Mucosa of gallbladder (tissue), 1 donor: ENCODE data around the gene PLA2G4E. TPM values are rescaled to one million over a fixed set of nuclear protein-coding genes. Genes with fewer than 3 reads are reported as not detected.

Source experiments
- DNase-seq: peaks from one replicate; pipeline ENCODE4 v3.0.0-alpha.2; 2020; ENCODE audit warnings: low spot score
- total RNA-seq: library from RNA; stranded (reverse); gene quantifications from one replicate; pipeline ENCODE4 v1.2.1, GENCODE V29; 2021
- donor health status: DM: no; HTN: no; CAD: no.

PLA2G4E gene
- total RNA-seq, 1 donor from 2014 or later, result 0.09 TPM

- DNase-seq, result no peak
Observed at GRCh38 chr15:41992803-41993190, 28.0 kb downstream of the PLA2G4E start.

DNA sequence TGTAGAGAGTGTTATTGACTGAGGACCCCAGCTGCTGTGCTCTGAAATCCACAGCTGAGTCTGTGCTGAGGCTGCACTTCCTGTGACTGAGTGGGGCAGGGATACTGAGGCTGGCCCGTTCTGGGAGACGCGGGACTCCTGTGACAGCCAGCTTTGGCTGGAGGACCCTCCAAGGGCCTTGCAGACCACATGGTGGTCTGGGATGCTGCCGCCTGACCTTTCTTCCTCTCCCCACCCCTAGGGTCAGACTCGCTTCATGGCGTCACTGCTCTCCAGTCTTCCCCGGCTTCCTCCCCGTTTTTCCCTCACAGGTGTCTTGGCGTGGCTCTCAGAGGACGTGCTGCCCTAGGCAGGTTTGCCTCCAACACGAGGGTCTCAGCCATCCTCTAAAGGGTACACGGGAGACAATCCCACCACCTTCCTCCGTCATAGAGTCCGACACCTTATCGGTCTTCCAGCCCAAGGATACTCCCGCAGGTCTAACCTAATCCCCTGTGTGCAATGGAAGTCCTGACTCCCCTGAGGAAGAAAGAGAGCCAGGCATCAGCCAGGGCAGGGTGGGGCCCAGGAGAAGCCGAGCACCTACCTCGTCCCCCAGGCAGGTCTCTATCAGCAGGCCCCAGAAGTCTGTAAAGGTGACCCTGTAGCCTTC lies 28.6 kb downstream of the PLA2G4E start:
- DNase-seq, result no peak

DNA sequence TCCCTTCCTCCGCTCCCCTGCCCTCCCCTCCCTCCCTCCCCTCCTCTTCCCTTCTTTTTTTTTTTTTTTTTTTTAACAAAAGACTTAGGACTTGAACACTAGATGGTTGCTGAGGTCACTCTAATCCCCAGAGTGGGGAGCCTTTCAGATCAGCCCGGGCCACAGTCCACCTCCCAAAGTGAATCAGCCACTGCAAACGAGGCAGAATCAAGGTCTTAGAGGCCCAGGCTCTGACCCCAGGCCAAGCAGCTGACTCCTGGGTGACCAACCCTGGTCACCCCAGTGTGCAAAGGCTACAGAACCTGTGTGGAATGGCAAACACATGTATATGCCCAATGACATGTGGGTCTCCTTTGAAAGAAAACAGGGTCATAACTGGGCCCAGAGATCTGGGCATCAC lies 30.2 kb downstream of the PLA2G4E start:
- no peak for DNase-seq

DNA sequence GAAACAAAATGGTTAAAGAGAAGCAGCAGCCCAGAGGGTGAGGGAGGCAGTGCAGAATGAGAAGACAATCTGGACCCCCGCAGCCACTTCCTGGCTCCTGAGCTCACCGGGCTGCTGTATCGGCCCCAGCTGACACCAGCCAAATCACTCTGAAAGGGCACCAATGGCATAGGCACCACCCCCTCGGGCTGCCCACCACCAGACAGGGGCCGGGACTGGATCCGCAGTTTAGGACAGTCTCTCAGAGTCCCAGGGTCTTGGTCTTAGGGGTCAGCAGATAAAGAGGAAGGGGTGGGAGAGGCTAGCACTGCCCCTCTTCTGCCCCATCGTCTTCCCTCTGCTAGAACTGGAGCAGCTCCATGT lies 30.6 kb downstream of the PLA2G4E start:
- no peak for DNase-seq

GRCh38 chr15:41989573-41990242 lies 31.1 kb downstream of the PLA2G4E start:
- peak; percentile 89 for DNase-seq

DNA sequence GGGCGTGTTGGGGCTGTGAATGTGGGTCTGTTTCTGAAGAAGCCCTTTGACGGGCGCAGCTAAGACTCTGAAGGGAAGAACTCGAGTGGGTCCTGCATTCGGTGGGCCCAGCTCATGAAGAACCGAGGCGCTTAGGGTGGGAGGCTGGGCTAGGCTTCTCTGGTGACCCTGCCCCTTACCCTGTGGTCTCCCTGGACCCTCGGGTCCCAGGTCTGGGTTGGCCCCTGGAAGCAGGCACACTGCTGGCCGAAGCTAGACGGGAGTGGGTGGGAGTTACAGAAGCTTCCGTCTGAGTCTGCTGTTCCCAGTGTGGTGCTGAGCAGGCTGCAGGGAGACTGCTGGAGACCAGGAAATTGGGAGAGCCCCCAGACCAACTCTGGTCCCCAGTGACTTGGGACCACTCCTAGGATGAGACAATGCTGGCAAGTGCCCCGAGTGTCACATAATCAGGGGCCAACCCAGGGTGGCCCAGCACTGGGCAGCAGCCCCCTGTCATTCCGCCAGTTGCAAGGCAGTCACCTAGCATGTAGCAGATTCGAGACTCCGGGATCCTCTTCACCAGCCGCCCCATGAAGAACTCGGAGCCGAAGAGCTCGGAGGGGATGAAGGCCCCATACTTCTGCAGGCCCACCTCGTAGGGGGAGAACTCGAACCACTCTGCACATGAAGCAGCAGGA lies 31.8 kb downstream of the PLA2G4E start:
- no peak for DNase-seq

DNA sequence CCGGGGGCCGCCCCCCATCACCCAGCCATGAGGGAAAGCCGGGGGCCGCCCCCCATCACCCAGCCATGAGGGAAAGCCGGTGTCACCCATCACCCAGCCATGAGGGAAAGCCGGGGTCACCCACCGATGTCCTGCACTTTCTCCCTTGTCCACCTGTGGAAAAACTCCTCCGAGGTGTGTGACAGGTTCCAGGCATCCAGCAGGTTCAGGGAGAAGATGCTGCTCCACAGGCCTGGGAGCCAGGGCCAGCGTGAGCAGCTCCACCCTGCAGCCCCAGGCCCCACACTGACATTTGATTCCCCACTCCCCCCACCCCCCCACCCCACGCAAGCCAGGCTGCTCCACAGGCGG lies 32.9 kb downstream of the PLA2G4E start:
- no peak for DNase-seq

DNA sequence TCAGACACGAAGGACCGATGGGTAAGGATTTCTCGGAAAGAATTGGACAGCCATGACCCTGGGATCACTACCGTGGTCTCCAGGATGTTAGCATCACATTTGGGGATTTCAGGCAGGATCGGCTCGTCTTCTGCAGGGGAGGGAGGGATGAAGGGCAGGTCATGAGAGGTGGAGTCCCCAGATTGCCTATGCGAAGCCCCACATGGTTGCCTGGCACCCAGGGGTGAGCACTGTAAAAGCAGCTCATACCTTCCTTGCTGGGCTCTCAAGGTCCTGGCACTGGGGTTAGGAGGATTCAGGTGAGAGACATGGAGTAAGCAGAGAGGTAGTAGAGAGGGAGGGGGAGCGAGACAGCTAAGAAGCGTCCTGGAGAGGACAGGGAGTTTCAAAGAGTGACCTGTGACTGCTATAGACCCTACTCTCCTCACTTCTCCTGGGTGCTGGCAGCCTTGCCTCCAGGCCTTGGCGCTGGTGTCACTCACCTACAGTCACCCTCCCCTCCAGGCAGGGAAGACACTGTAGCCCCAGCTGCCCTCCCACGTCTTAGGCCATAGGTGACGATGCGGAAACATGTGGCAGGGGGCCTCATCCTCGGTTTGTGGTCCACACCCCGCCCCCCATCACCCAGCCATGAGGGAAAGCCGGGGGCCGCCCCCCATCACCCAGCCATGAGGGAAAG lies 33.5 kb downstream of the PLA2G4E start:
- DNase-seq, result no peak

- no peak for DNase-seq
Observed at GRCh38 chr15:41985236-41986160, 35.3 kb downstream of the PLA2G4E start.

DNA sequence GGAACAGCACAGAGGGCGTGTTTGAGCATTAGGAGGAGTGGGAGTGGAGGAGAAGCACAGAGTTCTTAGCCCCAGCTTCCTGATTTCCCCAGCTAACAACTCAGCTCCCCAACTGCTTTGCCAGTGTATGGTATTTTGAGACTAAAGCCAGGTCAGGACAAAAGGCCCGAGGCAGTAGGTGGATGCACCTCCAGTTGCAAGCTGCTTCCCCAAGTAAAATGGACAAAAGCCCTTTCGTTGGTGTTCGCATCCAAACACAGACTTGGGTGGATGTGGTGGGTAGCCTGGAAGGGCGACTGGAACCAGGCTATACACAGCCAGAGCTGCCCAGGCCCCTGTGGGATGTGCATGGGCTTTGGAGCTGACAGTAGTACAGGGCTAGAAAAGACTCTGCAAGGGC lies 36.2 kb downstream of the PLA2G4E start:
- no peak for DNase-seq

DNA sequence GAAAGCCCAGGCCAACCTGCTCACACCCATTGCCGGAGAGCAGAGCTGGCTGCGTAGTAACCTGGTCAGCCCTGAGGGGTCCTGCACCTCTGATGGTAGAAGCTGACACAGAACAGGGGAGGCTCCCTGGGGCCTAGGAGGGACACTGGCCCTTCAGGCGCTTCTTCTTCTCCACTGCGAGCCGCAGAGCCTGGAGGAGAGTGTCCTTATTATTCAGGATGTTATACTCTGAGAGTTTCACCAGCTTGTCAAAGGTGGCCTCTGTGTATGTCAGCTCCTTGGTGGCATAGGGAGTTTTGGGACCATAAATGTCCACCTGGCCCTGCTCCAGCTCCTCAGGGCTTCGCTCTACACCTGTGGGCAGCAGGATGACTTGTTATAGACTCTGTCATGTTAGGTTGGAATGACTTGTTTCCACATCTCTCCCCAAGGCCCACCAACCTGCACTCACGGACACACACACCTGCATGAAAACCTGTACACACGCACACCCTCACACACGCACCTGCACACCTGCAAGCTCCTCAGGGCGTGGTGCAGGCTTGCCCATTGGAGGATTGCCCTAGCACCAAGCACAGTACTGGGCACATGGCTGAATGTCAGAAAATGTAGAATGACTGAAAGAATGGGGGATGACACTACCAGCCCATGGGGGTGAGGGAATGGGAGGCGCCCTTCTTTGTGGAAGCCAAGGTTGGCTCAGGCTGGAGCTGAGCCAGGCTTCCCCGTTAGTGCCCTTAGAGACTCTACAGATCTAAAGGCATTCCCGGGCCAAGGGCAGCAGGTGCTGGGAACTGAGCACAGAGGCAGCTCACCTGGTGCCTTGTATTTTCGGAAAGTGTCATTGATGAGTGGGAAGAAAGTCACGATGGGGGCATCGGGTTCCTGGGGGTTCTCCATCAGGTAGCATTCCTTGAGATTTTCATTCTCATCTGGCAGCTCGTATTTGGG lies 36.9 kb downstream of the PLA2G4E start:
- DNase-seq, result no peak

DNA sequence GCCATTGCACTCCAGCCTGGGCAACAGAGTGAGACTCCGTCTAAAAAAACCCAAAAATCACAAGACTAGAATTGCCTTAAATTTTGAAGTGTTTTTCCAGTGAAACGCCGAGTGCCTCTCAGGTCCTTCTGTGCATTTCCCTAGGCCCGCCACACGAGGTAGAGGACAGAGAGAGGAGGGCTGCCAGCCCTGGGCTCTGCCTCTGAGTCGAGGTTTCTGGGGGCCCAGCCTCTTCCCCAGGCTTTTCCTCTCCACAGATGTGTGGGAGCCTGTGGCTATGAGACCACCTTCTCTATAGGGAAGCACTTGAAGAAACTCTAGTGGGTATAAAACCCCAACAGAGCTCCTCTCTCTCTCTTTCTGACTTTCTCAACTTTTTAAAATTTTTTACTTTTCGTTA lies 37.6 kb downstream of the PLA2G4E start:
- no peak for DNase-seq

GRCh38 chr15:41982133-41982930 lies 38.5 kb downstream of the PLA2G4E start:
- no peak for DNase-seq

DNA sequence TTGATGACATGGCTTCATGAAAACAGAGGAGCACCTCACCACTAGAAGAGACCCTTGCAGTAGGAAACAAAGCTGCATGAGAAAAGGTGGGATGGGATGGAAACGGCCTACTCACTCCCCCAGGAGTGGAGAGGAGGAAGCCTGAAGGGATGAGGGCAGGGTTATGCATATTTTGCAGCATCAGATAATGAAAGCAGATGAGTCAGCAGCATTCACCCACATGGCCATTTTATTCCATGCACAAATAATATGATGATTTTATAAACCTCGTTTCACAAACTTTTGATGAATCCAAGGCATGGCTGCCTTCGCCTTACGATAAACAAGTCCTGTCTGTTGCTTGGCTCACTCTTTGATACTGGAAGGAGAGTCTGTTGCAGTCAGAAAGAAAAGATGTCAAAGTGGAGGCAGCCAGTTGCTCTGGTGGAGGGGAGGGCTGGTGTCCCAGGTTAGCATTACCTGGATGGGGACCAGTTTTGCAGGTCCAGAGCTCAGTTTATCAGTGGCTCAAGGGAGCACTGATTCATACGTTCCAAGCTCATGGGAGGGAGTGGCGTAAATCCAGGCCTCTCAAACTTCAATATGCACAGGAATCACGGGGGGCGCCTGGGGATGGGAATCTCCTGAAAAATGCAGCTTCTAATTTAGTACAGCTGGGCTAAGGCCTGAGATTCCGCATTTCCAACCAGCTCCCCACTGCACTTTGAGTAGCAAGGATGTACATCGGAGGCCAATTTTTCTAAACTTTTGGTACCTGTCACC lies 39.3 kb downstream of the PLA2G4E start:
- DNase-seq, result no peak

- peak; percentile 70 for DNase-seq
Observed at GRCh38 chr15:41980654-41981323, 40.1 kb downstream of the PLA2G4E start.

DNA sequence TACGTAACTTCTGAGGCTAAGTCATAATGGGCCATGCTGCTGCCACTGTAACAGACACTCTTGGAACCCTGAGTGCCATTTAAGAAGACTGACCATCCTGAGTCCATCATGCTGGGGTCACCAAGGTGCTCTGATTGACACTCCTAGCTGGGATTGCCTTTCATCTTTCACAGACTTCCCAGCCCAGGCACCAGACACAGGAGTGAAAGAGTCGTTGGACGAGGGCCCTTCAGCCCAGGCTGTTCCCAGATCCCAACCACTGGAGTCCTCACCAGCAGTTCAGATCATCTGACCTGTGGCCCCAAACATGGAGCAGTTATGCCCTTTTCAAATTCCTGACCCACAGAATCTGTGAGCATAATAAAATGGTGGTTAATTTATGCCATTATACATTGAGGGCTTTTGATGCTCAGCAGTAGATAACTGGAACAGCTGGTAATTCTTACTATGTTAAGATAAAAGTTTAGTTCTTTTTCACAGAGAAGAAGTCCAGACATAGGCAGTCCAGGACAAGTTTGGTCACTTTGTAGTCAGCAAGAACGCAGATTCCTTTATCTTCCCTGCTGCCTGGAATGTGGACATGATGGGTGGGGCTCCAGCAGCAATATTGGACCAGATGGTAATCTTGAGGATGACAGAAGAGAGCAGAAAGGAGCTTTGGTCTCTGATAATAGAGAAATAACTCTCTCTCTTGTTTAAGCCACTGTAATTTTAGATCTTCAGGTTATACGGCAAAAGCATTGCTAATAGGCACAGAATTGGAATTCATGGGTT lies 41.2 kb downstream of the PLA2G4E start:
- DNase-seq, result no peak

DNA sequence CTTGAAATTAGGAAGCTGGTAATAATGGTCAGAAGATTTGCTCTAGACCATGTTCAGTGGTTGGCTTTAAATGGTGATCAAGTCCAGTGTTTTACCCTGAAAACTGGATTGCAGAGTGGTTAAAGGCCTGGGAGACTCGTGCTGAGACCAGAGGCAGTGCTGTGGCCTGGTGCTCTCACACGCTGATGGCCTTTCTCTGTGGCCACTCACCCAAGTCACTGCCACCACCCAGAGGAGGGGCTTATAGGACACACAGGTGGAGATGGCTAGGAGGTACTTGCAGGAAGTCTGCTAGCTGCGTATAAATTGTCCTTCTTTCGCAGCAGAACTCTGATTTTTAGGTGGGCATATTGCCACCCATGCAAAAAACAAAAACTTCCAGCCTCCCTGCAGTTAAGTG lies 42.3 kb downstream of the PLA2G4E start:
- no peak for DNase-seq
